Aorta (tissue), 5 donors: ENCODE data around the gene EFCAB9. TPM values are rescaled to one million over a fixed set of nuclear protein-coding genes. Genes with fewer than 3 reads are reported as not detected.
A peak's percentile ranks its signal among the peaks of the same experiment; 100 is the strongest.

Experiments used
- ATAC-seq: fragments of 200-7000 bp; cut with Tn5 transposase; one replicate; pipeline ENCODE4 v1.9.1; 2022; ENCODE audit warnings: moderate library complexity; ENCODE audit not compliant: low FRiP score
- DNase-seq, 2 donors: peaks; one replicate each; pipeline ENCODE4 v3.0.0-alpha.2; 2020
- H3K27ac ChIP-seq, 2 donors: one replicate each; pipeline ENCODE4 v1.5.1; 2013; ENCODE audit warnings: low read length in 2 of 2, mild to moderate bottlenecking in 2 of 2, moderate library complexity in 2 of 2, control low read depth in 1 of 2, inconsistent platforms in 1 of 2, low read depth in 1 of 2
- H3K27me3 ChIP-seq, 2 donors: one replicate each; pipeline ENCODE4 v1.6.1; 2013; ENCODE audit warnings: control low read depth in 1 of 2, low read length in 1 of 2, mild to moderate bottlenecking in 1 of 2, moderate library complexity in 1 of 2; ENCODE audit not compliant: insufficient read depth in 2 of 2, control insufficient read depth in 1 of 2
- H3K36me3 ChIP-seq, 2 donors: one replicate each; pipeline ENCODE4 v1.6.1; 2013; ENCODE audit warnings: control low read depth in 1 of 2, low read length in 1 of 2, mild to moderate bottlenecking in 1 of 2; ENCODE audit not compliant: insufficient read depth in 2 of 2, control insufficient read depth in 1 of 2
- H3K4me1 ChIP-seq, 2 donors: one replicate each; pipeline ENCODE4 v1.6.1; 2013; ENCODE audit warnings: low read length in 2 of 2, control low read depth in 1 of 2, mild to moderate bottlenecking in 1 of 2, moderate library complexity in 1 of 2; ENCODE audit not compliant: insufficient read depth in 2 of 2, control insufficient read depth in 1 of 2
- H3K4me3 ChIP-seq, 2 donors: one replicate each; pipeline ENCODE4 v1.5.1; 2013; ENCODE audit warnings: low read length in 2 of 2, control low read depth in 1 of 2, mild to moderate bottlenecking in 1 of 2
- H3K9me3 ChIP-seq: one replicate; pipeline ENCODE4 v1.6.1; 2013; ENCODE audit warnings: mild to moderate bottlenecking, low read length; ENCODE audit not compliant: control insufficient read depth
- WGBS, 2 donors: extraction: QIAGEN DNeasy Blood & Tissue Kit; methylation state at CpG; one replicate each; pipeline ENCODE4 v1.1.7; 2013; 5-methylcytosine and 5-hydroxymethylcytosine counted together
- intact Hi-C, 2 donors: fragments of 100-400 bp; cut with DNase I; formaldehyde crosslinking; loops; one replicate each; pipeline versions ENCODE4 v1.14.2 to v1.15.0; 2022
- polyA plus RNA-seq, 2 donors: library from polyadenylated mRNA; stranded (reverse); fragments of 200-250 nt; gene quantifications; one replicate each; pipeline ENCODE4 v1.2.3, GENCODE V29; 2013
- total RNA-seq, 2 donors: library from RNA; stranded (reverse); fragmentation: NEBNext Ultra II Directional; extraction: Animal tissue kit (Norgen Biotek cat#: 25700); gene quantifications; one replicate each; pipeline ENCODE4 v1.2.1, GENCODE V29; 2021
- donor health status: healthy with polysubstance abuse.
- donor health status: Bipolar disorder and iron deficiency.
- donor health status: DM: no; HTN: no; CAD: no.
- donor health status: DM: no; HTN: no; CAD: no.
- donor health status: DM: yes; HTN: yes; CAD: no.

Gene EFCAB9
- total and polyA plus RNA-seq, 4 donors: not detected

GRCh38 chr5:172162323-172162986 is 31.5 kb upstream of the EFCAB9 start:
- intact Hi-C loops: no loop called here
- Histone ChIP-seq H3K4me3 (no peak overlapping the region), H3K9me3 (no peaks in the 10 kb centered on the region), H3K27ac (no peak overlapping the region), H3K27me3 (no peaks in the 10 kb centered on the region), H3K36me3 (no peaks in the 10 kb centered on the region), H3K4me1 (no peaks in the 10 kb centered on the region)
- 93 to 94% methylated on average over 5 of the region's 5 CpGs for WGBS, 2 donors
- ATAC-seq (no peak), DNase-seq (no peak)

- Histone ChIP-seq H3K9me3 (no peaks in the 10 kb centered on the region), H3K36me3 (no peaks in the 10 kb centered on the region), H3K4me3 (no peak overlapping the region), H3K27me3 (no peaks in the 10 kb centered on the region), H3K4me1 (no peaks in the 10 kb centered on the region), H3K27ac (no peak overlapping the region)
- intact Hi-C loops: no loop called here
- 63 to 65% methylated on average over 5 of the region's 5 CpGs for WGBS, 2 donors
- DNase-seq (no peak), ATAC-seq (no peak)
Measured at GRCh38 chr5:172162987-172163343, 31.0 kb upstream of the EFCAB9 start.

- H3K27ac ChIP-seq: no peak overlapping the region
Measured at GRCh38 chr5:172163346-172163745, 30.6 kb upstream of the EFCAB9 start.

GRCh38 chr5:172164769-172165212 is 29.2 kb upstream of the EFCAB9 start:
- WGBS, 2 donors: 85 to 88% methylated on average over 13 of the region's 13 CpGs
- no peak overlapping the region for H3K4me3 ChIP-seq
- intact Hi-C loops: no loop called here
- DNase-seq (no peak), ATAC-seq (peak; percentile 21)
- no peaks in the 10 kb centered on the region for H3K27me3 ChIP-seq
- H3K27ac ChIP-seq: no peak overlapping the region
- H3K36me3 ChIP-seq: no peaks in the 10 kb centered on the region
- H3K9me3 ChIP-seq: no peaks in the 10 kb centered on the region
- H3K4me1 ChIP-seq: no peaks in the 10 kb centered on the region

More at GRCh38 chr5:172163346-172163745, 30.6 kb upstream of the EFCAB9 start:
- H3K4me3 ChIP-seq: no peak overlapping the region
- H3K27me3 ChIP-seq: no peaks in the 10 kb centered on the region
- no peaks in the 10 kb centered on the region for H3K9me3 ChIP-seq
- no peaks in the 10 kb centered on the region for H3K36me3 ChIP-seq
- ATAC-seq: no peak
- no peak for DNase-seq
- intact Hi-C loops: no loop called here
- no peaks in the 10 kb centered on the region for H3K4me1 ChIP-seq
- WGBS, 2 donors: 23 to 27% methylated on average over 4 of the region's 4 CpGs

- WGBS, 2 donors: 90 to 94% methylated on average over 7 of the region's 7 CpGs
- DNase-seq: no peak
- intact Hi-C loops: no loop called here
- no peaks in the 10 kb centered on the region for H3K36me3 ChIP-seq
- no peaks in the 10 kb centered on the region for H3K9me3 ChIP-seq
- H3K27me3 ChIP-seq: no peaks in the 10 kb centered on the region
- no peak overlapping the region for H3K27ac ChIP-seq
- no peak for ATAC-seq
- H3K4me3 ChIP-seq: no peak overlapping the region
- no peaks in the 10 kb centered on the region for H3K4me1 ChIP-seq
Measured at GRCh38 chr5:172165465-172165864, 28.5 kb upstream of the EFCAB9 start.

GRCh38 chr5:172166030-172166826 is 27.7 kb upstream of the EFCAB9 start:
- Histone ChIP-seq H3K4me3 (no peak overlapping the region), H3K9me3 (no peaks in the 10 kb centered on the region), H3K27ac (no peak overlapping the region), H3K36me3 (no peaks in the 10 kb centered on the region), H3K4me1 (no peaks in the 10 kb centered on the region), H3K27me3 (no peaks in the 10 kb centered on the region)
- ATAC-seq: no peak
- WGBS, 2 donors: 90 to 95% methylated on average over 16 of the region's 16 CpGs
- intact Hi-C loops: no loop called here
- no peak for DNase-seq

- WGBS, 2 donors: 93 to 96% methylated on average over 7 of the region's 7 CpGs
- Histone ChIP-seq H3K36me3 (no peaks in the 10 kb centered on the region), H3K4me1 (no peaks in the 10 kb centered on the region), H3K27ac (no peak overlapping the region), H3K4me3 (no peak overlapping the region), H3K9me3 (no peaks in the 10 kb centered on the region), H3K27me3 (no peaks in the 10 kb centered on the region)
- intact Hi-C loops: no loop called here
- DNase-seq (no peak), ATAC-seq (no peak)
Measured at GRCh38 chr5:172167895-172168294, 26.1 kb upstream of the EFCAB9 start.

GRCh38 chr5:172168311-172168710 is 25.7 kb upstream of the EFCAB9 start:
- Histone ChIP-seq H3K9me3 (no peaks in the 10 kb centered on the region), H3K4me1 (no peaks in the 10 kb centered on the region), H3K36me3 (no peaks in the 10 kb centered on the region), H3K27ac (no peak overlapping the region), H3K27me3 (no peaks in the 10 kb centered on the region), H3K4me3 (no peak overlapping the region)
- WGBS, 2 donors: 89 to 91% methylated on average over 8 of the region's 8 CpGs
- DNase-seq (no peak), ATAC-seq (no peak)
- intact Hi-C loops: no loop called here

GRCh38 chr5:172169216-172169615 is 24.8 kb upstream of the EFCAB9 start:
- H3K4me3 ChIP-seq: no peak overlapping the region
- DNase-seq (no peak), ATAC-seq (no peak)
- H3K27ac ChIP-seq: no peak overlapping the region
- no peaks in the 10 kb centered on the region for H3K36me3 ChIP-seq
- intact Hi-C loops: no loop called here
- no peaks in the 10 kb centered on the region for H3K9me3 ChIP-seq
- H3K27me3 ChIP-seq: no peaks in the 10 kb centered on the region
- 93 to 100% methylated on average over 2 of the region's 2 CpGs for WGBS, 2 donors
- no peaks in the 10 kb centered on the region for H3K4me1 ChIP-seq
